ENCODE measurements around the gene GALNS.

The GALNS gene

DNA sequence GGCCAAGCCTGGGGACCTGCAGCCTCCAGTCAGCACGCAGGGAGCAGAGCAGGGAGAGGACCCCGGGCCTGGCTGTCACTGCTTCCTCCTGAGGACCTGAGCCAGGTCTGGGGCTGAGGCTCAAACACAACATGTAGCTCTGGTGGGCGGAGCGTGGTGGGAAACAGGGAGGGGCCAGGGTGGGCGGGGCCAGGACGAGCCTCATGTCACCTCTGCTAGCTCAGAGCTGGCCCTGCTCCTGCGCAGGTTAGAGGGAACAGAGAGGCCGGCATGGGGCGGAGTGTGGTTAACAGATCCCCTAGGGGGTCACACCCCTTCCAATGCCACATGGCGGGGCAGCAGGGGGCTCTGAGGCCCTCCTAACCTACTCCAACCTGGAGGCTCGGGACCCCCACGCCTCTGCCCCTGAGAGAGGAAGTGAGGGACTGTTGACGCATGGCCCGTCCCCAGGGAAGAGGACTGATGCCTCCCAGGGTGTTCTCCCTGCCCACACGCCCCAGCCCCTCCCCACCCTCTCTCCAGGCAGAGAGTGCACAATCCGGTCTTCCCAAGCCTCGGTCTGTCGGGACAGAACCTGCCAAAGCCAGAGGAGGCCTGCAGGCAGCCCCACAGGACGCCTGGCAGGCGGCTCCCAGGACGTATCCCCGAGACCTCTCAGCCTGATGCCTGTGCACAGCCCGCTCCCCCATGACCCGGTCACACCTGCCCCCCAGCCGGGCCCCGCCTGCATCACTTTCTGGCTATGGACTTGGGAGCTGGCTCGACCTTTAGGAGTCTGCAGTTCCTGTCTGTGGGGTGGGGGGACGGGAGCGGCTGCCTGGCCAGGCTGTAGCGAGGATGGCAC, 86.9 kb downstream of the GALNS start:
- no peak for DNase-seq (ENCODE audit: low spot score)

DNA sequence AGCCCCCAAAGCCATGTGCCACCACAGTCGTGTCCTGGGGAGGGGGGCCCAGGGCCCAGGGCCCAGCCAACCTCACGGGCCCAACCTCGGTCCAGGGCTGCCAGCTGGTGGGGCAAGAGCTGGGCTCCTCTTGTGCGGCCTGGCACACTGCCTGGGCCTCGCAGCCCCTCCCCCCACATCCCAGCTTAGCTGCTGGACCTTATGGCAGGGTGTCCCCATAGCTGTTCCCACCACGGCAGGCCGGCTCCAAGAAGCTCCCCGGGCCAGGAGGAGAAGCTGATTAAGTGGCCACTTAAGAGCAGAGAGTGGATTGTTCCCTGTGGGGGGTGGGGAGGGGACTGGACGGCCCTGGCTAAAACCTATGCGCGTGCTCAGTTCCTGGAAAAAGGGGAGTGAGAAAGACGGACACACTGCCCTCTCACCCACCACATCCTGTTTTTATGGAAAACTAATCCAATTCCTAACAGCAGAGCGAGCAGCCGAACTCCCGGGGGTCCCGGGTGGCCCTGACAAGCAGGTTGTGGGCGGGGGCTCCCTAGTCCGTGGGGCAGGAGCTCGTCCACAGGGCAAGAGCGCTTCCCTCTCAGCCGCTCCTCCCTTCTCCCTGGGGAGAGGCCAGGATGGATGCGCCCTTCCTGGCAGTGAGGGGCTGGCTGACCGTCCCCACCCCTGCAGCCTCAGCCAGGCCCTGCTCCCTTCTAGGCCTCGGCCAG, 88.5 kb downstream of the GALNS start:
- DNase-seq (ENCODE audit: low spot score): peak; percentile 64

GRCh38 chr16:88767546-88768070, 89.1 kb downstream of the GALNS start:
- no peak for DNase-seq (ENCODE audit: low spot score)

- DNase-seq (ENCODE audit: low spot score): no peak
These were observed 89.8 kb downstream of the GALNS start for GRCh38 chr16:88766975-88767374.

DNA sequence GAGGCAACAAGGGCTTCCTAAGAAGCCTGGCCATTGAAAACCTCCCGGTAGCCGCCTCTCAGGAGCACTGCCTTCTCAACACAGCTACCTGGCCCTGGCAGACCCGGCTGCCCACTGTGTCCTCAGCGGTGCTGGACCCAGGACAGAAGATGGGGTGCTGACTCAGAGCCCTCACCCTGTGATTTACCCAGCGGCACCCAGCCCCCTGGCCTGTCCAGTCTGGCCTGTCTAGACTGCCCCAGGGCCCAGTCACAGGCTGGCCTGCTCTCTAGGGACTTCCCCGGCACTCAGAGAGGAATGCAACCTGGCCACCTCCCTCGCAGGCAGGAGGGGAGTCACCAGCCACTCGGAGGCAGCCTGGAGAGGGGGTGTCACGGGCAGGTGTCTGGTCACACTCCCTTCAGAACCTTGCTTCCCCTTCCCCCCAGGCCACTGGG, 91.8 kb downstream of the GALNS start:
- no peak for DNase-seq (ENCODE audit: low spot score)

DNA sequence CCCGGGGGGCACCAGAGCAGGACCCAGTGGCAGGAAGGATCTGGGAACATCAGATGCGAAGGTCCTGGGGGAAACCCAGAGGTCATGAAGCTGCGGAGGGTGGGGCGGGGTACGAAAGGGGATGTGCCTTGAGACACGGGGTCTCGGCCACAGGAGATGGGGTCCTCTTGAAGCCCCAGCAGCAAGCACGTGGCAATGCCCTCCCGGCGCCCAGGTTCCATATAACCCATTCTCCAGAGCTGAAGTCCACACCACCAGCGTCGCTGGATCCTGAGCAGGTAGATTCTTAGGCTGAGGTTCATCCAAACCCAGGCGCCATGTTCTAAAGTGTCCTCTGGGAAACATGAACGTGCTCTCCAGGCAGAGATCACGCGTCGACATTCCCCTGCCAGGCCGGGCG, 92.7 kb downstream of the GALNS start:
- DNase-seq (ENCODE audit: low spot score): no peak
